Measurements from ENCODE around the gene NFRKB.
A peak's percentile ranks its signal among the peaks of the same experiment; 100 is the strongest.

Gene NFRKB

DNA sequence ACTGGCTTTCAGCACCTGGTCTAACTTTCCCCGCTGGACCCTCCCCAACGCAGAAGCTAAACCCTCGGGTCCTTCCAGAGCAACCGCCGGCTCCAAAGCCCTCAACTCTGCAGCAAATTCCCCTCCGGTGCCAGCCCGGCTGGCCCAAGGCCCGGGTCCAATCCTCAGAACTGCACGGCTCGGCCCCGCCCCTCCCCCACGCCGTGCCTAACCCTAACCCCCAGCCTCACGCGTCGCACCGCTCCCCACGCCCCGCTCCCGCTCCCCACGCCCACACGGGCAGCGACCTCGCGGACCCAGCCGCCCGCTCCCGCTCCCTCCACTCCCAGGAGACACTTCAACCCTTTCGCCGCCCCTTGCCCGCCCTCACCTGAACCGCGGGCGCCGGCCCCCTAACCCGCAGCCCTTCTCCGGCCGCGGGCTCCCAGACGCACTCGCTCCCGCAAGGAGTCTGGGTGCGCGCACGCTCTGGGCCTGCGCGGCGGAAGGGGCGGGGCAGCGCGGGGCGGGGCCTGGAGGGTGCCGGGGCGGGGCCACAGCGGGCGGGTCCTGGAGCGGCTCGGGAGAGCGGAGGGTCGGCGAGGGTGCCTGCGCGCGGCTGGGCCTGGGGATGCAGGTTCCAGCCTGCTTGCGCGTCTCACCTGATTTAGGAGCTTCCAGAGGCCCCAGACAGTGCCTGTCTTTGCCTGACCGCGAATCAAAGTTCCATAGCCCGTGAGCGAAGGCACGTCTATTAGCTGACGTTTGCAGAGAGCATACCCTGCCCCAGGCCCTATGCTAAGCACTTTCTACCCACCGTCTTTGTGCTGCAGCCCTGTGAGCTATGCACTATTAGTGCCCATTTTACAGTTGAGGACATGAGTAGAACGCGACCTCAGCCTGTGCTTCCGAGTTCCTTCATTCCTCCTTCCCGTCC lies at the start of gene NFRKB:
Gene NFRKB, minus strand, starts transcription at position 453 of the 916 bp plus-strand sequence. CDS start 2,729 bp downstream, outside the sequence.
- peak; percentile 79 for DNase-seq

DNA sequence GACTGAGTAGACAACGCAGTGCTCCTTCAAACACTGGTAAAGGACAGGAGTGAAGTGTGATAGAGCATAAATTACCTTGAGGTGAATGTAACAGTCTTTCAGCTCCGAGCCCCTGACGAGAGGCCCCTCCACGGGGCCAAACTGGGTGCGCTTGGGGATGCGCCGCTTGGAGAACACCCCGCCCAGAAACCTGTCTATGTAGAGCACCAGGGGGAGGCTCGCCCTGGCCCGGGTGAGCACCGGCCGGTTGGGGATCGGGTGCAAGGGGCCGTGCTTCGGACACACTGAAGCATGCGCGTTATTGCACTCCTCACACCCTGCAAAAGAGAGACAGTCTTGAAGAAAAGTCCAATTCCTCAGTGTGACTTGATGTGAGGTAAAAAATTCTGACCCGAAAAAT lies 49.3 kb upstream of the NFRKB start:
- DNase-seq = no peak

DNA sequence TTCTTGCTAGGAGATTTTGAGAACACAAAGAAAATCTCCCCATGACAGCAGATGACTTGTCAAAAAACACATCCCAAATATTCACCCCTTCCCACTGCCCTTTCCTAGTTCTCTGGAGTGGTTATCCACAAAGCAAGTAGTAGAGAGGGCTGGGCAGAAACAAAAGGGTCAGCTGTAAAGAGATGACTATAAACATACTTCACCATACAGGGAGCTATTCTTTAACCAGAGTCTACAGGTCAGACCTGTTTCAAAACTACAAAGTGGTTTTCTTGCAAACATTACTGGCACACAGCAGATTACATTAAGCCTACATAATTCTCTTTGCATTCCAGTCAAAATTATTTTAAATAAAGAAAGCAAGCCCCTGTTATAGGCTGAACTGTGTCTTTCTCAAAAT lies 47.7 kb upstream of the NFRKB start:
- DNase-seq = no peak

DNA sequence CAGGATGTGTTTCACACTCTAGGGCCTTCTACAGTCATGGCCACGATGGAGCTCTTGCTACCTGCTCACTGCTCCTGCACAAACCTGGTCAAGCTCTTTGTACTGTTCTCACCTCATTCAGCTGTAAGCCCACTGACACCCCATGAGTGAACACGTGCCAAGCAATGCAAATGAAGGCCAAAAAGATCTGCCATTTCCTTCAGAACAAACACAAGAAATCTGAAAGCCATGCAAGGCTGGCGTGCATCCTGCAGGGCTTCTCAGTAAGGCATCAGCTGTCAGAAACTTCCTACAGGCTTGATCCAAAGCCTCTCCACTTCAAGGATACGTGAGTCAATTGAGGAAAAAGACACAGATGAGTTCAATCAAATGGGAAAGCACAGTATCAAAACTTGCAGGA lies 44.1 kb upstream of the NFRKB start:
- no peak for DNase-seq

DNA sequence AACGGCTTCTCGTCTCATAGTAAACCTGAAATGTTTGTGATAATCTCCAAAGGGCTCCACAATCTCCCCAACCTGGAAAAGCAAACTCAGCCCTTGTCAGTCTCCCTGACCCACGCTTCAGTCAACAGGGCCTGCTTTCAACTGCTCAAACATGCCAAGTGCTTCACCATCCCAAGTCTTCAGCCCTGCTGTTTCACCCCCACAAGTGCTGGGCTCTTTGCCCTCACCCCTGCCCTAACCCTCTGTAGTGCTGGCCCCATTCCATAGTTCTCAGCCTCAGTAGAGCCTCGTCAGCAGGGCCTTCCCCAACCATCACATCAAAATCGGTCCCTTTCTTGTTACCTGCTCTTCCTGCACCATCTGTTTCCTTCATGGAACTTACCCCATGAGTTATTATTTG lies 43.4 kb upstream of the NFRKB start:
- DNase-seq = no peak

GRCh38 chr11:129937592-129938238 lies 42.3 kb upstream of the NFRKB start:
- DNase-seq = no peak

- DNase-seq = no peak
Observed at GRCh38 chr11:129935723-129936122, 40.3 kb upstream of the NFRKB start.

DNA sequence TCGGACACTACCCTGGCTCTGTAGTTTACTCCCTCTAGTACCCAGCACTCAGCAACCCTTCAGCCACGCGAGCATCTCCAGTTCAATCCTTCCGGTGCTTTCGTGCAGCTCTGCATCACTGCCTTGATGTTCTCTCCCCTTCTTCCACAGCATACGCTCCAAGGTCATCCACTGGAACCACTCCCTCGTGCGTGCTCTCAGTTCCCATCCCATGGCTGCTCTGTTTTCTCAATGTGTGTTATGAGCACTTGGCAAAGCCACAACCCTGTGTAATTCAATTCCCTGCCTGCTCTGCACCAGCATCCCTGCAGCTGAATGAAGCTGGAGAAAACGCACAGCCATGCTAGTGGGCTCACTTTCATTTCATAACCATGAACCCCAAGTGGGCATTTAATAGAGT lies 38.5 kb upstream of the NFRKB start:
- DNase-seq = no peak

- DNase-seq = no peak
Observed at GRCh38 chr11:129933262-129933661, 37.9 kb upstream of the NFRKB start.

DNA sequence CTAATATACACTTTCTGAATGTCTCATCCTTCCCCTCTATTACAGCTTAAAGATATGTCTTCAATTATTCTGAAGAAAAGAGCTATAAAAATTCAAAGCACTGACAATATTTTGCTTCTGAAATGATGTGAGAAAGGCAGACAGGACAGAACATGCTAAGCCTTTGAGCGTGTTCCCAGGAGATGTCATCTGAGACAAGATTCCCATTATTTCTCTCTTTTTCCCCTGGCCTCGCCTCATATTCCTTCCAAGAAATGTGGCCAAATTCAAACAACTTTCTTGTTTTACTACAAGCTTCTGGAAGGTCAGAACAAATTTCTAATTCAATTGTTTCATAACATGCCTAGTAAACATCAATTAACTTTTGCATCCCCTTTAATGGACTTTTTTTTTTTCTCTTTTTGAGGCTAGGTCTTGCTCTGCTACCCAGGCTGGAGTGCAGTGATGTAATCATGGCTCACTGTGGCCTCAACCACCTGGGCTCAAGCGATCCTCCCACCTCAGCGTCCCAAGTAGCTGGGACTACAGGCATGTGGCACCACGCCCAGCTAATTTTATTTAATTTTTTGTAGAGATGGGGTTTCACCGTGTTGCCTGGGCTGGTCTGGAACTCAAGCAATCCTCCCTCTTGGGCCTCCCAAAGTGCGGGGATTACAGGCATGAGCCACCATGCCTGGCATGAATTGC lies 37.1 kb upstream of the NFRKB start:
- no peak for DNase-seq

- DNase-seq = no peak
Observed at GRCh38 chr11:129930743-129931142, 35.4 kb upstream of the NFRKB start.

DNA sequence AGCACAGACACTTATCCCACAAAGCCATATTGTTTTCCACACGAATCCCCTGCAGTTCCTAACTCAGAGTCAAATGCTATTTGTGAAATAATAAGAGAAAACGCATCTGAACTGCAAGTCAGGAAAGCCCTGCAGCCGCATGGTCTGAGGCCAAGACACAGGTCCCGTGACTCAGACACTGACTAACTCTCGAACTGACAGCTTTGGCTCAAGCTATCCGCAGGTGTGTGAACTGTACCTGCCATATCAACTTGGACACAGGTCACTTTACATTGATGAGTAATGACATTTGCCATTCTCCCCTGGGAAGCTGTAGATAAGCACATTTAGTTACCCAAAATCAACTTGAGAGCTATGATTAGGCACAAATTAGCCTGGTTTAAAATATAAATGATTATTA lies 34.9 kb upstream of the NFRKB start:
- no peak for DNase-seq

GRCh38 chr11:129929721-129930120 lies 34.3 kb upstream of the NFRKB start:
- DNase-seq = no peak

GRCh38 chr11:129928923-129929692 lies 33.7 kb upstream of the NFRKB start:
- no peak for DNase-seq

- no peak for DNase-seq
Observed at GRCh38 chr11:129922674-129923073, 27.3 kb upstream of the NFRKB start.

DNA sequence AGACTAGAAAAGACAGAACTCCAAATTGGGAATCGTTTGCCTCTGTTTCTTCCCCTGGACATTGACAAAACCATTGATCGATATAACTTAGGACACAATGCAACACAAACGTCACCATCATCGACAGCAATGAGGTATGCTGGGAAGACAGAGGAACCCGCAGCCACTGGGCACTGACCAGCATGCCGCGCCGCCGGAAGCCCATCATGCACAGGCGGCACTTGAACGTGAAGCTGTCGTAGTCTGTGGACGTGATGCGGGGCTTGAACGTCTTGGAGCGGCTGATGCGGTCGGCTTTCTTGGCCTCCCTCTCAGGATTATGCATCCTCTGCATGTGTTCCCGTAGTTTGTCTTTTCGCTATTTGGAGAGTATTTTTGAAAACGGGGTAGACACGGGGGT lies 23.0 kb upstream of the NFRKB start:
- DNase-seq = no peak

DNA sequence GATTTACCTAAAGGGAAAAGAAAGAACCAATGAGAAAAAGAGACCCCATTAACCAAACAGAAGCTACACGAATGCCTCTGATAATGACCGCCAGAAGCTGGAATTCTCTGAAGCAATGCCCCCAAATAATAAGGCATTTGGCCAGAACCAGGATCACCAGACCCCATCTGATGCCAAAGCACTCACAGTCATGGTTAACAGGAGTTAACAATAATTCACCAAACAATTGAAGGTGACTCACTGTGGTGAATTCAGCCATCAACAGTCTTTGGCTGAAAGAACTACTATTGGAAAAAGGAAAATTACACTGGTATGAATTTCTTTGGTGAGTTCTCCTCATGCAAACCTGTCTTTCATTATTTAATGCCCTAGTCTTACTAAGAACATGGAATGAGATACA lies 21.9 kb upstream of the NFRKB start:
- DNase-seq = peak; percentile 12

DNA sequence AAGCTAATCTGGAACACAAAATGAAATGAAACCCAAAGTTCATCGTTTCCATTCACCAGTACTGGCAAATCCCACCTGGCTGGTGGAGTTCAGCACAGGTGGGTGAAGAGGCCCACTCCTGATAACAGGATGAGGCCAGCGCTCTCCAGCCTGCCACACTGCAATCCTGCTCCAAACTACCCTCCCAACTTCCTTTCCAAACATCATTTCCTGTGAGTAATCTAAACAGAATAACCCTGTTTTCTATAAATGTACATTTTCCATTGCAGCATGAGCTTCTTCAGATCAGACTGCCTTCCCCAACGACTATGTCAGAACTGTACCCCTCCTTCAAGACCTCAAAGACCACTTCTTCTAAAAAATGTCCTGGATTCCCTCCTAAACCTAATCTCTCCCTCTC lies 15.9 kb upstream of the NFRKB start:
- peak; percentile 27 for DNase-seq

DNA sequence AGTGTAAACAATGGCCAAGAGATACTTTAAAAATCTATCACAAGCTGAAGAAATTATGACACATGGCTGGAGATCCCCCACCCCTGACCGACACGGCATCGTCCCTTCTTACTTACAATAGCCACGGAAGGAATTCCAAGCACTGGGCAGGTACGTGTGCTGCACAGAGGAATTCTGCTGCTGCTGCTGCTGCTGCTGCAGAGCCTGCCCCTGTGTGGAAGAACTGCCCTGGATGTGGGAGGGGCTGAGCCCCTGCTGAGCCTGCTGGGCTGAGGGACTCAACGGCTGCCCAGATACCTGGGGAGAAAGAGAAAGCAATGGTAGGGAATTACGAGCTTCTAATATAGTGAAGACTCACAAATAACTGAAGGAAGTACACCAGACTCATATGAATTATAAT lies 15.0 kb upstream of the NFRKB start:
- DNase-seq = no peak

DNA sequence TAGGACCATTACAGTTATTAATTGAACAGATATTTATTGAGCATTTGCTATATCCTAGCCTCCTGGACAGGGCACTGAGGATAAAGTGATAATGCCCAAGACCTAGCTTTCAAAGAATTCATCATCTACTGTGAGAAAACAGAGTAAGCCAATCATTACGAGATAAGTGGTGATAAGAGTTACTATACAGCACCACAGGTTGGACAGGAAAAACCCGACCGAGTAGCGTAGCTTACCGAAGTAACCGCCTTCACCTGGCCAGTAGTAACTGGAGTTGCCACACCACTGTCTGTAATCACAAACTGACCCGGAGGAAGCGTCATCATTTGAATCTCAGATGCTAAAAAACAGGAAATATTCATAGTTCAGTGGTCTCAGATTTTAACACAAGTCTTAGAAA lies 10.0 kb upstream of the NFRKB start:
- DNase-seq = no peak

- DNase-seq = no peak
Observed at GRCh38 chr11:129896062-129896461, 684 bp upstream of the NFRKB start.

DNA sequence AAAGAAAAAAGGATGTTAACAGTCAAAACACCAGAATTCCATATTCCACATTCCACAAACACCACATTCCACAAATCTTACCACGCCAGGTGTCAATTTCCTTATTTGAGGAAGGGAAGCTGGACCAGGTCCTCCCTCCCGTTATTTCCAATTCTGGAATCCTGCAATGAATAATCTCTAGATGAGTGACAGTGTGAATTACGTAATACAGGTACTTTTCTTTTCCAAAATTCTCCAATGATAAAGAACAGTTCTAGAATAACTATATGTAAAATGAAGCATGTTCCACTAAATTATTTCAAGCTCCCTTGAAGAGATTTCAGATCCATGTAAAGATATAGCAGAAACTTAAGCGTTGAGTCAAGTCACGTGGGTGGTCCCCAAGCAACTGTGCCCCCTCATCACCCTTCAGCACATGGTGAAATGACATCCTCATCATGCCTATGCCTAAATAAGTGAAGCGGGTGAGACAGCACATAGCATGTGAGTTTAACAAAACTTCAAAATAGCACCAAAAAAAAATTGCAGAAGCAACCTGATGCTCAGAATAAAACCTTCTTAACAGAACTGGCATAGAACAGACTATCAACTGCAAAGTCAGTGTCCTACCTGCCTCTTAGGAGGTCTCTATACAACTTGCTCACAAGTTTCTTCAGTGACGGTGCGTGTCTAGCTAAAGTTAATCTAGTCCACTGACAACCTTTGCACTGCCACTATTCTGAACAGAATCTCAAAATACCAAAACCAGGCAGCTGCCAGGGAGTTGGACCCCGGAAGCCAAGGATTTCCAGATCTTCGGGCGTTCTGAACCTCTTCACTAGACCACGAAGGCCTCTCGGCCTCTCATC lies 876 bp downstream of the NFRKB start:
- DNase-seq = peak; percentile 5

All from fibroblast of skin of right biceps (primary cell).